Peyer's patch (tissue), 4 donors: ENCODE results near the gene DOCK4. TPM values are rescaled to one million over a fixed set of nuclear protein-coding genes. Genes with fewer than 3 reads are reported as not detected.

ENCODE experiments used
- DNase-seq, 3 donors: peaks; one replicate each; pipeline ENCODE4 v3.0.0-alpha.2; 2017 to 2019
- H3K27ac ChIP-seq, 4 donors: fragments of 200-600 bp; sonication (generic); one replicate each; pipeline ENCODE4 v1.5.1; 2016 to 2019
- H3K27me3 ChIP-seq, 2 donors: fragments of 200-600 bp; sonication (generic); one replicate each; pipeline ENCODE4 v1.5.1; 2019
- H3K36me3 ChIP-seq, 3 donors: fragments of 200-600 bp; sonication (generic); one replicate each; pipeline ENCODE4 v1.5.1; 2016 to 2019
- H3K4me1 ChIP-seq, 4 donors: fragments of 200-600 bp; sonication (generic); one replicate each; pipeline ENCODE4 v1.5.1; 2016 to 2019
- H3K4me3 ChIP-seq, 4 donors: fragments of 200-600 bp; sonication (generic); 1 replicate in 3 of 4; 2 replicates in 1 of 4; pipeline ENCODE4 v1.5.1; 2016 to 2019; ENCODE audit warnings: mild to moderate bottlenecking in 1 of 4
- H3K9me3 ChIP-seq, 4 donors: fragments of 200-600 bp; sonication (generic); one replicate each; pipeline ENCODE4 v1.5.1; 2016 to 2019; ENCODE audit warnings: mild to moderate bottlenecking in 1 of 4
- CTCF ChIP-seq, 6 experiments: fragments of 450-650 bp in 4 of 6; fragments of 200-600 bp in 2 of 6; sonication (generic) in 1 of 6; IDR thresholded peaks; one replicate each; pipeline ENCODE4 v1.5.1; 2017 to 2019; ENCODE audit warnings: antibody characterized with exemption in 6 of 6, mild to moderate bottlenecking in 3 of 6, moderate library complexity in 1 of 6
- POLR2A ChIP-seq, 2 donors: fragments of 450-650 bp; IDR thresholded peaks; one replicate each; pipeline ENCODE4 v1.5.1; 2017; ENCODE audit warnings: antibody characterized with exemption in 2 of 2, mild to moderate bottlenecking in 2 of 2, moderate library complexity in 2 of 2
- total RNA-seq, 4 donors: library from RNA; depleted of rRNA; stranded (reverse); fragments of >200 nt; gene quantifications; one replicate each; pipeline ENCODE4 v1.1.0, GENCODE V29; 2016

Gene DOCK4
- total RNA-seq, 4 donors from 2014 or later = 5.1 to 52.8 (median 15.5) TPM

- Histone ChIP-seq H3K4me1 (no peaks in the 10 kb centered on the region), H3K36me3 (no peaks in the 10 kb centered on the region), H3K9me3 (no peaks in the 10 kb centered on the region), H3K4me3 (no peak overlapping the region), H3K27me3 (no peaks in the 10 kb centered on the region), H3K27ac (no peak overlapping the region)
- no peak for DNase-seq
- TF ChIP-seq POLR2A (IDR thresholded peaks at IDR 0.05) = no peak
- TF ChIP-seq CTCF (IDR thresholded peaks at IDR 0.05) = no peak
Measured at GRCh38 chr7:112050250-112050881, 155.8 kb downstream of the DOCK4 start.

DNA sequence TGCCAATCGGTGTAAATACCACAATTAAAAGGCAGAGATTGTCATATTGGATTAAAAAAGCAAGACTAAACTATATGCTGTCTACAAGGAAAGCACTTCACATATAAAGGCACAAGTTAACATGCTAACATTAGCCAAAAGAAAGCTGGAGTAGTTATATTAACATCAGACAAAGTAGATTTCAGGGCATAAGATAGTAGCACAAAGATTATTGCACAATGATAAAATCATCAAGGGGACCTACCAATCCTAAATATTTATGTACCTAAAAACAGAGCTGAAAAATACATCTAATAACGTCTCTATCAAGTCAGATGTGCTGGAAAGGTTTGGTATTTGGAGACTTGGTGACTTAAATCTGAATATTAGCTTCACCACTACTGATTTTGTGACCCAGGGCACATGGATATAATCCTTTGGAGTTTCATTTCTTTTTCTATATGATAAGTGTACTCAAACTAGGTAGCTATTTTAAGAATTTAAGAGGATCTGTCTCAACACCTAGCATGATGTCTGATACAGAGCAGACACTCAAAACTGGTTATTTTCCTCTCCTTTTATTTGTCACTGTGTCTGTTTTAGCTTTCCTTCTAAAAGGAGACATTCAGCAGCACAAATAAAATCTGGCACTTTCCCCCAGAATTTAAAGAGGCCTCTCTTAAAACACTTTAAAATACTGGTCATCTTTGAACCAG is 156.5 kb downstream of the DOCK4 start:
- Histone ChIP-seq H3K4me1 (no peaks in the 10 kb centered on the region), H3K36me3 (no peaks in the 10 kb centered on the region), H3K9me3 (no peaks in the 10 kb centered on the region), H3K27me3 (no peaks in the 10 kb centered on the region), H3K27ac (no peak overlapping the region), H3K4me3 (no peak overlapping the region)
- no peak for DNase-seq
- TF ChIP-seq POLR2A (IDR thresholded peaks at IDR 0.05) (no peak), CTCF (IDR thresholded peaks at IDR 0.05) (no peak)

DNA sequence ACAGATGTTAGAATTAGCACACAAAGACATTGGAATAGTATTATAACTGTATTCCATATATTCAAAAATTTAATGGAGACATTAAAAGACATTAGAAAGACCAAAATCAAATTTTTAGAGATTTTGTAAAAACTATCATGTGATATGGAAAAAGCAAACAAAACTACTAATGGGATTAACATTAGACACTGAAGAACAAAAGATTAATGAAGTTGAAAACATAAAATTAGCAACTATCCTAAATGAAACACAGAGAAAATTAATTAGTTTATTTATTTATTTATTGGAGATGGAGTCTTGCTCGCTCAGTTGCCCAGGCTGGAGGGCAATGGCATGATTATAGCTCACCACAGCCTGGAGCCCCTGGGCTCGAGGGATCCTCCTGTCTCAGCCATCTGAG is 158.8 kb downstream of the DOCK4 start:
- H3K4me1 ChIP-seq = no peaks in the 10 kb centered on the region
- no peaks in the 10 kb centered on the region for H3K9me3 ChIP-seq
- DNase-seq = no peak
- H3K36me3 ChIP-seq = no peaks in the 10 kb centered on the region
- H3K27me3 ChIP-seq = no peaks in the 10 kb centered on the region
- no peak overlapping the region for H3K27ac ChIP-seq
- TF ChIP-seq CTCF (IDR thresholded peaks at IDR 0.05) = no peak
- no peak for TF ChIP-seq POLR2A (IDR thresholded peaks at IDR 0.05)
- no peak overlapping the region for H3K4me3 ChIP-seq

DNA sequence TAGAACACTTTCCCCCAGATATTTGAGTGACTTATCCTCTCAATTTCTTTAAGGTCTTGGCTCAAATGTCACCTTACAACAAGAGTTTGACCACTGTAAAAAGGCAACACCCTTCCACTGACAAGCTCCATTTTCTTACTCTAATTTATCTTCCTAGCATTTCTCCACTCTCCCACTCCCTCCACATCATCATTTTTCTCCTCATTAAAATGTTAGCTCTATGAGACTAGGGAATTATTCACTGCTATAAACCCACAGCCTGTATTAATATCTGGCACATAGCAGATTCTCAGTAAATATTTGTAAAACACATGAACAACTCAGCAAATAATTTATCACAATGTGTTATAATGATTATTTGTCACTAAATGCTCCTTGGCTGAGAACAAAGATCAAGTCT is 161.0 kb downstream of the DOCK4 start:
- Histone ChIP-seq H3K9me3 (no peaks in the 10 kb centered on the region), H3K27ac (no peak overlapping the region), H3K36me3 (no peaks in the 10 kb centered on the region), H3K27me3 (no peaks in the 10 kb centered on the region), H3K4me3 (no peak overlapping the region), H3K4me1 (no peaks in the 10 kb centered on the region)
- no peak for DNase-seq
- TF ChIP-seq POLR2A (IDR thresholded peaks at IDR 0.05) (no peak), CTCF (IDR thresholded peaks at IDR 0.05) (no peak)

DNA sequence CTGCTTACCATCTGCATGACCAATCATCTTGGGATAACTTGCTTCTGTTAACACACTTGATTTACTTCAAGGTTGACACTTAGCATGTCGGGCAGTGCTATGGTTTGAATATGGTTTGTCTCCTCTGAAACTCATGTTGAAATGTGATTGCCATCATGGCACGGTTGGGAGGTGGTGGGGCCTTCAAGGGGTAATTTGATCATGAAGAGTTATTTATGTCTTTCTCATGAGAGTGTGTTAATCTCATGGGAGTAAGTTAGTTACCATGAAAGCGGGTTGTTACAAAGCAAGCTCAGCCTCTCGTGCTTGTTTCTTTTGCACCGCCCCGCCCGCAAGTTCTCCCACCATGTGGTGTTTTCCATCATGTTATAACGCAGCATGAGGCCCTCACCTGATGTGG is 163.6 kb downstream of the DOCK4 start:
- H3K27me3 ChIP-seq = no peaks in the 10 kb centered on the region
- no peaks in the 10 kb centered on the region for H3K4me1 ChIP-seq
- H3K27ac ChIP-seq = no peak overlapping the region
- H3K4me3 ChIP-seq = no peak overlapping the region
- H3K36me3 ChIP-seq = no peaks in the 10 kb centered on the region
- DNase-seq = no peak
- TF ChIP-seq CTCF (IDR thresholded peaks at IDR 0.05) (no peak), POLR2A (IDR thresholded peaks at IDR 0.05) (no peak)
- H3K9me3 ChIP-seq = no peaks in the 10 kb centered on the region
